Left colon (tissue), 2 donors: Measurements from ENCODE around the gene RPL7A. TPM values are rescaled to one million over a fixed set of nuclear protein-coding genes. Genes with fewer than 3 reads are reported as not detected.

Source experiments
- ATAC-seq: fragments of 200-7000 bp; cut with Tn5 transposase; one replicate; pipeline ENCODE4 v1.9.1; 2020; ENCODE audit warnings: mild to moderate bottlenecking, moderate library complexity
- DNase-seq, 2 donors: peaks; one replicate each; pipeline ENCODE4 v3.0.0-alpha.2; 2020
- intact Hi-C, 2 donors: fragments of 100-400 bp; cut with DNase I in 1 of 2; cut with micrococcal nuclease in 1 of 2; formaldehyde crosslinking; loops; one replicate each; pipeline versions ENCODE4 v1.11.2 to v1.14.0; 2022; cut with DNase I, micrococcal nuclease
- total RNA-seq, 2 donors: library from RNA; stranded (reverse); fragmentation: NEBNext Ultra II Directional; extraction: Animal tissue kit (Norgen Biotek cat#: 25700); gene quantifications; one replicate each; pipeline ENCODE4 v1.2.1, GENCODE V29; 2021
- donor health status: DM: no; HTN: no; CAD: no.
- donor health status: DM: yes; HTN: yes; CAD: no.

RPL7A gene
- total RNA-seq, 2 donors from 2014 or later = 1,331 to 1,405 TPM

GRCh38 chr9:133342069-133342406 is 6.0 kb upstream of the RPL7A start:
- peak; percentile 28 for ATAC-seq
- DNase-seq = no peak
- intact Hi-C loops = no loop called here

GRCh38 chr9:133342570-133342969 is 5.4 kb upstream of the RPL7A start:
- intact Hi-C loops = no loop called here
- ATAC-seq (no peak), DNase-seq (no peak)

GRCh38 chr9:133344071-133344470 is 3.9 kb upstream of the RPL7A start:
- intact Hi-C loops = no loop called here
- ATAC-seq = no peak

DNA sequence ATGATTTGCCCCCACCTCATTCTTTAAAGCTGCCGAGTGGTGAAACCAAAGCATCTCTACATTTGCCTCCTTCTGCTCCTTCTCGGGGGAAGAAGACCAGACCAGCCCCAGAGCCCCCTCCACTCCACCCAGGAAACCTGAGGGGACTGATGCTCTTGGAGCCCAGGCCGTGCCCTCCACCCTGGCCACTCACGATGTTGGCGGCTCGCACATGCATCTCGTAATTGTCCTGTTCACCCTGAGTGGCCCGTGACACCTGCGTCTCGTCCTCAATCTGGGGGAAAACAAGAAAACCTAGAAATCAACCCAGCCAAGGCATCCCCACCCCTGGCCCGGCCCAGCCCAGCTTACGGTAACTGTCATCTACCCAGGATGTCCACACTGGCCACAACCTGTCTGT is 3.0 kb upstream of the RPL7A start:
- DNase-seq (no peak), ATAC-seq (no peak)
- intact Hi-C loops = no loop called here

More at GRCh38 chr9:133344071-133344470, 3.9 kb upstream of the RPL7A start:
- no peak for DNase-seq

GRCh38 chr9:133345596-133345995 is 2.4 kb upstream of the RPL7A start:
- DNase-seq = no peak
- ATAC-seq = no peak
- intact Hi-C loops = no loop called here

DNA sequence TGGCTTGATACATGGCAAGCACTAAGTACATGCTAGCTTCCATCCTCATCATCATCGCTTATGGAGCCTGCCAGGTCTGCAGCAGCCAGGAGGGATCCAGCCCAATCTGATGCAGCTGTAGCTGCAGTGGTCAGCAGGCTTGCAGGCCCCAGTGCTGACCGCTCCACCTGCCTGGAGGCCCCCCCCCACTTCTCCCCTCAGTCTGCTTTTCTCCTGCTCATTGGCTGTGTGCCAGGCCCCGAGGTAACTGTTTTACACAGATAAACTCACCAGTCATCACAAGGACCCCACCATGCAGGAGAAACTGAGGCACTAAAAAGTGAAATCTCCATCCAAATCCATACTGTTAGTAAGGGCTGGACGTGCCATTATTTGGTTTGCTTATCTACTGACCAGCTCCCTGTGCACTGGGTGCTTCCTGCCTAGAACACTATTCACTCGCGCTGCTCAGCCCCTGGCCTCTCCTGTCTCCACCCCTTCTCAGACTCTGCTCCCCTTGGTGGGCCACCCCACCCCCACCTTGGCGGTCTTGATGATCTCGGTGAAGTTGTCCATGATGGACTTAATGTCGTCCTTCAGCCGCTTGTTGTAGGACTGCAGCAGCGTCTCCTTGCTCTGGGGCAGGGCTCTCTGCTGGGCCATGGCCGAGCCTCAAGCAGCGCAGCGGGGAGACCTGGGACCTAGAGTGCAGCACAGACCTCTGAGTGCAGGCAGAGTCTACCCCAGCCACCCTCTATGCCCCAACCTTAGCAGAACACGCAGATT is 1.8 kb upstream of the RPL7A start:
- intact Hi-C loops = no loop called here
- DNase-seq = no peak
- no peak for ATAC-seq

DNA sequence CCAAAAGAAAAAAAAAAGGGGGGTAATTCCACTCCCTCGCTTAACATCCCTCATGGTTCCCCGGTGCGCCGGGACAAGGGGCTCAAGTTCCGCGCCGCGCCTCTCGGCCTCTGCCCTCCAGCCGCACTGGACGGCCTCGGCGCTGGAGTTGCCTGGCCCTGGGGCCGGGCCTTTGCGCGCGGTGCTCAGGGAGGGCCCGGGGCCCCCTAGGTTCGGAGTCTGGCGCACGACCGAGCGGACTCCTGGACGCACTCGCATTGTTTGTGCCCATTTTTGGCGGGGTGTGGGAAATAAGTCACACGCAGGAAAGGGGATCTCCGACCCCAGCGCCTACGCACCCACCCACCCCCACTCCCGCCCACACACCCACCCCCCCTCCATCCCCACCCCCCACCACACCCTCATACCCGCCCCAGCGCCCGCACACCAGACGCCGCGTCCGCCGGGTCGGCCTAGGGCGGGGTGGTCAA is 468 bp upstream of the RPL7A start:
- intact Hi-C loops = no loop called here
- ATAC-seq (peak; percentile 69), DNase-seq (peak in 1 of 2 donors; percentile 54)

DNA sequence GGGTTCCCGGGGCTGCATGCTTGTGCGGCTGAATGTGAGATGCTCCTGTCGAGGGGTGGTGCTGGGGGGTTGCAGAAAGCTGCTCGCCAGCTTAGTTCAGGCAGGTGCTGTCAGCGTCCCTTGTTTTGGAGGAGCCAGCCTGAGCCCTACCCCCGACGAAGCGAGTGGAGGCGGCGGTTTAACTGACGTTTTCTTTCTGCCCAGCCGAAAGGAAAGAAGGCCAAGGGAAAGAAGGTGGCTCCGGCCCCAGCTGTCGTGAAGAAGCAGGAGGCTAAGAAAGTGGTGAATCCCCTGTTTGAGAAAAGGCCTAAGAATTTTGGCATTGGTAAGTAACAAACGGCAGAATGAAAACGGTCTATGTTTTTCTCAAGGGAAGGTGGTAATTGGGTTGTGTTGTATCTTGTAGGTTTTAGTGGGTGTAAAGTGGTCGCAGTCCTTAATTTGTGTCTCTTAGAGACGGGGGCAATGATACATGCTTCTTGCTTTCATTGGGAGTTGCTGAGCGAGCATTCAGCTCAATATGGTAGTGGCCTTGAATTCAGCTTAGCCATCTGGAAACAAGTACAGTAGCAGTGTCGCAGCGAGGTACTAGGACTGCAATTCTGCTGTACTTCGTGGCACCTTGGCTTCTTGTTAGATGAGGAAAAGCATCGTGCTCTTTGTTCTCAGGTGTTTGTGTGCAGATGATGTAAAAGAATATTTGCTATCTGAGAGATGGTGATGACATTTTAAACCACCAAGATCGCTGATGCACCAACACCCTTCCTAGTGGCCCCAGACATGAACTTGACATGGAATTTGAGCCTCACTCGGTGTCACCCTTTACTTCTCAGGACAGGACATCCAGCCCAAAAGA is 928 bp downstream of the RPL7A start:
- ATAC-seq = peak; percentile 2
- intact Hi-C loops = no loop called here
- DNase-seq = no peak

DNA sequence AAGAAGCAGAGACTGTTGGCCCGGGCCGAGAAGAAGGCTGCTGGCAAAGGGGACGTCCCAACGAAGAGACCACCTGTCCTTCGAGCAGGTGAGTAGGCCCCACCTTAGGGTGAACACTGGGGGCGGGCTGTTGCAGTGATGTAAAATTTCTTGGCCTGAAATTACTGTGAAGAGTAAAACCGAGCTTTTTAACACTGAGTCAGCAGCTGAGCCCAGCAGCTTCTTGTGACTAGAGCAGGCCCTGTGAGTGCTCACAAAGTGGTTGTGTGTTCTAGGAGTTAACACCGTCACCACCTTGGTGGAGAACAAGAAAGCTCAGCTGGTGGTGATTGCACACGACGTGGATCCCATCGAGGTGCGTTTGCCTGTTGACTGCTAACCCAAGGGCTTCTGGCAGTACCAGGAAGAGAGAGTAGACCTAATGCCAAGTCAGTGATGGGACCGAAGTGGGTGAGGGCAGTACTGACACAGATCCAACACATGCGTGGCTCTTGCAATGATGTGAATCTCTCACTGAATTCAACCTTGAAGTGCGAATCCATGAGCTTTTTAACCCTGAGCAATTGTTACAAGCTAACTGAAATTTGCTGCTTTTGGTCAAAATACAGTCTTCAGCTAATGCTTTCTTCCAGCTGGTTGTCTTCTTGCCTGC is 2.1 kb downstream of the RPL7A start:
- DNase-seq (no peak), ATAC-seq (no peak)
- intact Hi-C loops = no loop called here

DNA sequence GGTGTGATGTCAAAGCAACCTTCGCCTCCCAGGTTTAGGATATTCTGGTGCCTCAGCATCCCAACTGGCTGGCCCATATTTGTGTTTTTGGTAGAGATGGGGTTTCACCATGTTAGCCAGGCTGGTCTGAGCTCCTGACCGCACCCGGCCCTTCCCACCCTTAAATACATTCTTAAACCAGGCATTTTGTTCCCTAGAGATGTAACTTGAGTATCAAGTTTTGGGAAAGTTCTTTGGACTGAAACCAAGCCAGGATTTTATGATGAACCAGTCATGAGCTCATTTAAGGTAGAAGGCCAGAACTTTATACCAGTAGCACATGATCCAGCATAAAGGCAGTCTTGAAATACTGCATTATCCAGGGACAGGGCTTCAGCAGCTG is 3.5 kb downstream of the RPL7A start:
- ATAC-seq (no peak), DNase-seq (no peak)
- intact Hi-C loops = no loop called here

GRCh38 chr9:133351908-133352634 is 4.1 kb downstream of the RPL7A start:
- intact Hi-C loops = no loop called here
- no peak for ATAC-seq
- peak in 1 of 2 donors; percentile 44 for DNase-seq

DNA sequence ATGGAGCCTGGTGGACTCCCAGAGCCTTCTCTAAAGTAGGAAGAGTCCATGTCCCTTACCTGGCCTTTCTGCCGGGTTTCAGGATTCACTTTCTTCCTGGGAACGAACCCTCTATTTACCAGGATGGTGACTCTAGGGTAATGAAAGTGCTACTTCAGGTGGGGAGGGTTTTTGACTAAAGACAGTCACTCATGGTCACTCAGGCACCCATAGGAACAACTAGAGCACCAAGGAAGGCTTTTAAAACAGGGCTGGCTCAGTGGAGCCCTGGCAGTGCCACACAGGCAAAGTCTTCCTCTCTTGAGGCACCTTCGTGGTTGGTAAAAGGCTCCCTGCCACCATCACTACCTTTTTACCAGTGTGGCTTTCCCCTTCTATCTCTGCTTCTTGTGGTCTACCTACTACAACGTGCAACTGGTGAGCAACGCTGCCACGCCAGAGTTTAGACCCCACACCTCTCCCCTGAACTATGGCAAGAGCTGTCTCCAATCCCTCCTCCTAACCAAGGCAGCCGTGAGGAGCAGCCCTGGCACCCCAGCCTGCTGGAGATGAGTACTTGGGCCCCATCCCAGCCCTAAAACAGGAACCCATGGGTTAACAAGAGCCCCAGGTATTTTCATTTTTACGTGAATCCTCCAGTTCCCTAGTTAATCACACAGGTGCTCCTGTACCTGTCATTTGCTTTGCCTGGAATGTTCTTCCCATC is 4.8 kb downstream of the RPL7A start:
- intact Hi-C loops = no loop called here
- no peak for ATAC-seq

DNA sequence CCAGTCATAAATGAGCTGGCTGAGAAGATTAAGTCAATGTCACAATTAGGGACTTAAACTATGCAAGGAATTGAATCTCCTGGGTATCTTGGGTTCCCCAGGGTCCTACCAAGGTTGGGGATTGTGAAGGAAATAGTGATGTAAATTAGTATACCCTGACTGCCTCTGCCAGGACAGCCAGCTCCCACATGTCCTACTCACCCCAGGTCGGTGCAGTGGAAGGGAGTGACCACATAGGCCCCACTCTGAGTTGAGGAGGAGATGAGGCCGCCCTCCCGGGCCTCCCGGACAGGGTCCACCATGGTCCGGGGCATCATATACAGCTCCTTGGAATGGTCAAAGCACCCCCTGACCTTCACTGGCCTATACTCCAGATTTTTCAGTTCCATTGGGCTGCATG is 5.5 kb downstream of the RPL7A start:
- DNase-seq (no peak), ATAC-seq (no peak)
- intact Hi-C loops = no loop called here

More for the DNA sequence above, 4.8 kb downstream of the RPL7A start:
- DNase-seq = no peak

GRCh38 chr9:133354766-133355165 is 6.7 kb downstream of the RPL7A start:
- intact Hi-C loops = no loop called here
- no peak for DNase-seq
- no peak for ATAC-seq

DNA sequence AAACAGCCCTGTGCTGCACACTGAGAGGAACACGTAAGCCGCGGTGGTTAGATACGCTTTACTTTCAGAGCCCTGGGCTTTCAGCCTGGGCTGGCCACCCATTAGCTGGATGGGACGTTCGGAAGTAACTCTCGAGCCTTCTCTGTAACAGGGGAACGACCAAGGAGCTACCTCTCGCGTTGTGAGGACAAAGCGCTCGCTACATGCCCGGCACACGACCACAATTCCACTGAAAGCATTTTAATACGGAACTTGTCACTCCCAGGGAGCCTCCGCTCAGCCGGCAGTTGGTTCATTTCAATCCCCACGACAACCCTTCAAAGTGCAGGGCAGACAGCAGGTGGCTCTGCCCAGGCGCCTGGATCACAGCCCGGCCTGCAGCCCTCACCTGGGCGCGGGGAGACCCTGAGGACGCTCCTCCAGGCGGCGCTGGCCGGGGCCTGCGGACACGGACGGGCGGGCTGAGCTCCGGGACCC is 7.9 kb downstream of the RPL7A start:
- peak; percentile 40 for ATAC-seq
- intact Hi-C loops = no loop called here
- DNase-seq = no peak

- peak; percentile 90 for ATAC-seq
- intact Hi-C loops = no loop called here
- DNase-seq = peak; percentile 85 to 96
These were observed 8.5 kb downstream of the RPL7A start, which contains the start of the genes SURF1 and SURF2 for GRCh38 chr9:133356391-133357091. TSS of gene SURF1 (minus strand) at chr9:133356487. CDS start at chr9:133356453, 34 bp downstream. TSS of gene SURF2 (plus strand) at chr9:133356550. CDS start at chr9:133356593, 43 bp downstream.

DNA sequence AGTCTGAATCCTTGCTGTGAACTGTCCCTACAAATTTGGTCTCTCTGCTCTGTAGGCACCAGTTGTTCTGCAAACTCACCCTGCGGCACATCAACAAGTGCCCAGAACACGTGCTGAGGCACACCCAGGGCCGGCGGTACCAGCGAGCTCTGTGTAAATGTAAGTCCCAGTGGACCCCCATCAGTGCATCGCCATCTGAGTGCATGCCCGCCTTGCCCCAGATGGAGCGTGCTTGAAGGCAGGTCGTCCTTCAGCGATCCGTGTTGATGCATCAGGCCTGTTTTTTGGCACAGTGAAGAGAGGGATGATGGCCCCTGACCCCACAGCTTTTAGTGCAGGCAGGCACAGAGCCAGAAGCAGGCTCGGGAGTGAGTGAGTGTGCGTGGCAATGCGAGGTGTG is 9.6 kb downstream of the RPL7A start:
- DNase-seq = no peak
- no peak for ATAC-seq
- intact Hi-C loops = no loop called here
